GM18951 (cell line): ENCODE results near the gene TNK2.

ENCODE experiments used
- POLR2A ChIP-seq: IDR thresholded peaks from 4 replicates; pipeline ENCODE4 v1.6.1; 2011; ENCODE audit warnings: mild to moderate bottlenecking; ENCODE audit not compliant: insufficient read length, insufficient read depth; ENCODE audit errors: extremely low read depth
- in situ Hi-C: fragments of 300-500 bp; cut with MboI; formaldehyde crosslinking; loops from one replicate; pipeline ENCODE4 v1.12.0; 2022; ENCODE audit warnings: low sequenced_read_pairs, mixed read lengths, inconsistent platforms; ENCODE audit not compliant: unreplicated experiment

Gene TNK2

DNA sequence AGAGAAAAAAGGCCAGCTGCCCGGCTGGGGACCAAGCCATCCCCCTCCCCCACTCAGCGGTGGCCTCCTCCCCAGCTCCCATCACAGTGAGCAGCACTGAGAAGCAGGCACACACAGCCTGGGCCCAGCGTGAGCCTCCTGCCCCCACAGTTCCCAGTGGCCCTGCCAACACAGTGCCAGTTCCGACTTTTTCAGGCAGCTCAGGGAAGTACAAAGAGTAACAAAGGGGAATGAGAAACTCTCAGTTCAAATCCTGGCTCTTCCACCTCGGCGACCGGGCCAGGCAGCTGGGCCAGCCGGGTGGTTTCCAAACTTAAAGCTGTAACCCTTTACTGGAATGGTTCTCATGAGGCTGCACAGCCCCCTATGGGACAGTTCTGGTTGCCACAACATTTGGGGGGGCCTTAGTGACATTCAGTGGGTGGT lies 18.5 kb downstream of the TNK2 start:
- in situ Hi-C loops = no loop called here
- TF ChIP-seq POLR2A = no peak

DNA sequence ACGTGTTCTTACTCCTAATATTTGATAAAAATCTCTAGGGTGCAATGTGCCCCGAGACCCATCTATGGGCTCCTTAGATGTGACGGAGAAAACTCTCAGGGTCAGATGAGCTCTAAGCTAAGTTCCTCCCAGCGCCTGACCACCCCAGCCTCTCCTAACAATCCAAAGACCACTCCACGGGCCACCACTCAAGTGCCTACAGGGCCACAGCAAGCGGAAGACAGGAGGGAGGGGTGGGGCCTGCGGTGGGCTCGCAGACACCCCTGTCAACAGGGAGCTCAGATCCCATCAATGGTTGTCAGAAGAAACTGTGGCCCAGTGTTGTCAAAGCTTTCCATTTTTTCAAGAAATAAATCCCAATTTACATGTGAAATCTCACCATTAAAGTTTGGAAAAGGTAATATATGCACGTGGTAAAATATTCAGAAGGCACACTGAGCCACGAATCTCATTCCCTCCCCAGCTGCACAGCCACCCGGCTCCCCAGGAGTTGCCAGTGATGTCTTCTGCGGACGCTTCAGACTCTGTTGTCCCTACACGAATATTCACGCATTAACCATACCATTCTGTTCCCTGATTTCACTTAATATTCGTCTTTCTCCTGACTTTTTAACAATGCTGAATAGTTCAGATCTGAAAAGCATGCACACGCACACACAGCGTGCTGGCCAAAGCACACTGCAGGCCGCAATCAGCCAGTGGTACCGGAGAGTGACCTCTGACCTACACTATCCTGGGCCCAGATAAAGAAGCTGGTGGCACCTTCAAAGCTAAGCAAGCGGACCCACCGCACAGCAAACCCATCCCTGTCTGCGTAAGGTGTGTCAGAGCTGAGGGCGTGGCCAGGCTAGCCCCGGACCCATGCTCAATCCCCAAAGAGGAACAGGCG lies 19.1 kb downstream of the TNK2 start:
- TF ChIP-seq POLR2A = no peak

GRCh38 chr3:195888311-195888761 lies 20.0 kb downstream of the TNK2 start:
- no peak for TF ChIP-seq POLR2A
- in situ Hi-C loops = no loop called here

More for the DNA sequence above, 19.1 kb downstream of the TNK2 start:
- in situ Hi-C loops = no loop called here

GRCh38 chr3:195887670-195888069 lies 20.7 kb downstream of the TNK2 start:
- TF ChIP-seq POLR2A = no peak
- in situ Hi-C loops = no loop called here

GRCh38 chr3:195886181-195887141 lies 21.9 kb downstream of the TNK2 start:
- no peak for TF ChIP-seq POLR2A
- in situ Hi-C loops = no loop called here

DNA sequence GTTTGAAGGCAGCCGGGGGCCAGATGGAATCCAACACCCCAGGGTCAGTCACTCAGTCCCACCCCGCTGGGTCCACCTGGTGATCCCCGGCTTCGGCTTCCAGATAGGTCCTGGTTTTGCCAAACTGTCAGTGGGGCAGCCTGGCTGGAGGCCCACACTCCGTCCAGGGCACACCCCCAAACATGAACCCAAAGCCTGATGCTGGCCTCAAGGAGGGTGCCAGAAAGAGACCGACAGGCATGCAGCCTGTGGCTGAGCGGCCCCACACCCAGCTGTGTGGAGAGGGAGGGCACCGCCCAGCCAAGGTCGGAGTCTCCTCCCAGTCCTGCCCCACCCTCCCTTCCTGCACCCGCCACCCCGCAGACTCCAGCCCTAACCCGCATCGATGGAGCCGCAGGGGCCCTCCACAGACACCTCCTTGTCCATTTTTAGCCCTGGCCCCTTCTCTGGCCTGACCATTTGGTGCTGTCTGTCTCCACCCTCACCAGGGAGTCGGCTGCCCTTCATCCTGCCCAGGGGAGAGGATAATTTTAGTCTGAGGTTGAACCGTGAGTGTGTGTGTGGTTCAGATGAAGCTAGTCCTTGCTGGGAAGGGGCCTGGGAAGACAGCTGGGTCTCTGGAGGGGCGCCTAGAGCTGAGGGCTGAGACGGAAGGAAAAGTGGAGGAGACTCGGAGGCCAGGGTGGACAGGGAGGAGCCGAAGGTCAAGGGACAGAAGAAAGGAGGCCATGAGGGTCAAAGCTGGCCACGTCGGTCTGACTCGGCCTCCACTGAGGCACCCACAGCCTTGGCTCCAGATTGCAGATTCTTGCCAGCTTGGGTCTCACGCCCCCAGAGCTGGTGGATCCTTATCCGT lies 23.1 kb downstream of the TNK2 start:
- in situ Hi-C loops = no loop called here
- TF ChIP-seq POLR2A = no peak

DNA sequence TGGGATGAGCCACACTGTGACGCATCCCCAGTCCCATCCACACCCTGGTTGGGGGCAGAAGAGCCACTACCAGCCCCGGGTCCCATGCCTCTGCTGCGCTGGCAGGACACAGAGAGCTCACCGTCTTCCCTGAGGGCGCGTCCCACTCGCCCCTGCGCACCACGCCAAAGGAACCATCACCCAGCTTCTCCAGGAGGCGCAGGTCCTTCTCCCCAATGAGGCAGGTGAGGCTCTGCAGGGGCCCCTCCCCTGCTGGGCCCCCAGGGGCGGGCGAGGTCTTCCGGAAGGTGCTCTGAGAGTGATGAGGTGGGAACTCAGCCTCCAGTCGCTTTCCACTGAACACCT lies 23.7 kb downstream of the TNK2 start:
- in situ Hi-C loops = no loop called here
- no peak for TF ChIP-seq POLR2A

DNA sequence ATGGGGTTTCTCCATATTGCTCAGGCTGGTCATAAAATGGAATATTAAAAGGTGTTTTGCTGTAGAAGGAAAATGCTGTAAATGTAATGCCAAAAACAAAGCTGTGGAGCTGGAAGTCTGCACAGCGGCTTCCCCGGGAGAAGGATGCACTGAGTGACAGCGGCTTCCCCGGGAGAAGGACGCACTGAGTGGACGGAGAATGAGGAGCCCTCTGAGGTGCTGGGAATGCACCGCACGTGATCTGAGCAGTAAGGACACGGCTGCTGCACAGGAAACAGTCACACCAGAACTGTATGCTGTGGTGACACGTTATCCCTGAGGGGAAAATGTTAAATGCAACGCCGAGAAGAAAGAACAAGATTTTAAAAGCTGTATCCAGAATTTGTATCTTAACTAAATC lies 24.6 kb downstream of the TNK2 start:
- in situ Hi-C loops = no loop called here
- TF ChIP-seq POLR2A = no peak

DNA sequence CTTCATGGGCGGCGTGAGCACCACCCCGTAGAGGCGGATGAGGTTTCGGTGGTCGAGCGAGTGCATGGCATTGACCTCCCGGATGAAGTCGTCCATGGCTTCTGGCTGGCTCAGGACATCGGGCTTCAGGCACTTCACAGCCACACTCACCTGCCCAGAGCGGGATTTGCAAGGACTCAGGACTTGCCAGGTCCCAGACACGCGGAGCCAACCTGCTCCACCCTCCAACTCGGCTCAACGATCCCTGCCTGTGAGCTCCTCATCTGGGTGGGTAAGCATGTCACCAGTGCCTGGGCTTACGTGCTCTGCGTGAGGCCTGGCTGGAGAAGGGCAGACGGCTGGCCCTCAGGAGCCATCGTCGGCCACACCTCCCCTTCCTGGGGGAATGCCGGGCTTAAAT lies 25.2 kb downstream of the TNK2 start:
- in situ Hi-C loops = no loop called here
- TF ChIP-seq POLR2A = no peak

DNA sequence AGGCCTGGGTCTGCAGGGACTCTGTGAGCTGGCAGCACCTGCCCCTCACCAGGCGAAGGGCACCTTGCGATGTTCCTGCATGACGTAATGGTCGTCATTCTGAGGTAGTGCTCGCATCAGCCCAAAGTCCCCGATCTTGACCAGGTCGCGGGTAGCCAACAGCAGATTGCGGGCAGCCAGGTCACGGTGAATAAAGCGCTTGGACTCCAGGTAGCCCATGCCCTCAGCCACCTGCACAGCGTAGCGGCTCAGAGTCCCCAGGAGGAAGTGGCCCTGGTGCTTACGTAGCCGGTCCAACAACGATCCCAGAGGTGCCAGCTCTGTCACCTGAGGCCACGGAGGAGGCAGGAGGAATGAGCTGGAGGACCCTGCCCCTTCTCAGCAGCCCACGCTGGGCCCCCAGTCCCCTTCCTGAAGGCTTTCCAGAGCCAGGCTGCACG lies 26.3 kb downstream of the TNK2 start:
- TF ChIP-seq POLR2A = no peak
- in situ Hi-C loops = no loop called here

DNA sequence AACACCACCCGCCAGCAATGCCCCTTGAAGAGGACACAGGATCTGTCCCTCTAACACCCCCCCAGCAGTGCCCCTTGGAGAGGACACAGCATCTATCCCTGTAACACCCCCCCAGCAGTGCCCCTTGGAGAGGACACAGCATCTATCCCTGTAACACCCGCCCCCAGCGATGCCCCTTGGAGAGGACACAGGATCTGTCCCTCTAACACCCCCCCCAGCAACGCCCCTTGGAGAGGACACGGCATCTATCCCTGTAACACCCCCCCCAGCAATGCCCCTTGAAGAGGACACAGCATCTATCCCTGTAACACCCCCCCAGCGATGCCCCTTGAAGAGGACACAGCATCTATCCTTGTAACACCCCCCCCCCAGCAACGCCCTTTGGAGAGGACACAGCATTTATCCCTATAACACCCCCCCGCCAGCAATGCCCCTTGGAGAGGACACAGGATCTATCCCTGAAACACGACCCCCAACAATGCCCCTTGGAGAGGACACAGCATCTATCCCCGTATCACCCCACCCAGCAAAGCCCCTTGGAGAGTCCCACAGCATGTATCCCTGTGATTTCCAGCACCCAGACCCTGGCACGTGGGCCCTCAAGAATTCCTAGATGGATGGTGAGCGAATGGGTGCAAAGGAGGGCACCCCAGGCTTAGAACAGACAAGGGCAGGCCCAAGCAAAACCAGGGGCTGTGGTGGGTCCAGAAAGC lies 26.9 kb downstream of the TNK2 start:
- TF ChIP-seq POLR2A = no peak
- in situ Hi-C loops = no loop called here

DNA sequence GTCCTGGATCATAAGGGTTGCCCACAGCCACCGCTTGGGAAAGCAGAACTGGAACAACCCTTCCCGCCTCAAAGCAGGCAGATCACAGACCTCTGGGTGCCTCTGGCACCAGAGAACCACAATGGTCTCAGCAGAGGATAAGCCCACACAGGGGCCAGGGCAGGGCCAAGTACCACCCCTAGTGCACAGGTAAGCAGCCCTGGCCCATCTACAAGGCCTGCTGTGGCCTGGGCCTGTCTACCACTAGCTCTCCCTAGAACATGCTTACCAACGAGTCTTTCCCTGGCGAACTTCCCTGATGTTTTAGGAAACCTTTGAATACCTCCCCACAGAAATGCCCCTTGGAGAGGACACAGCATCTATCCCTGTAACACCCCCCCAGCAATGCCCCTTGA lies 28.3 kb downstream of the TNK2 start:
- no peak for TF ChIP-seq POLR2A
- in situ Hi-C loops = no loop called here
